Heart left ventricle (tissue), 13 donors: ENCODE data around the gene KDM4B.

ENCODE experiments used
- CTCF ChIP-seq, 12 donors: fragments of 200-600 bp; sonication (generic) in 4 of 12; IDR thresholded peaks; one replicate each; pipeline versions ENCODE4 v1.5.0 to v1.8.0; 2018 to 2022; ENCODE audit warnings: antibody characterized with exemption in 12 of 12, mild to moderate bottlenecking in 5 of 12
- POLR2A ChIP-seq, 2 donors: fragments of 450-650 bp; IDR thresholded peaks; one replicate each; pipeline ENCODE4 v1.6.1; 2017; ENCODE audit warnings: antibody characterized with exemption in 2 of 2, mild to moderate bottlenecking in 2 of 2, moderate library complexity in 2 of 2
- donor health status: ischemic (EF 13 %, LVEDD 7.1; RV severe dilation, severe dysfunction).
- donor health status: DM: no; HTN: yes; CAD: no.
- donor health status: DM: no; HTN: no; CAD: no.
- donor health status: ischemic (EF 25% LVEDD 6.9; RV normal size, moderate dysfunction).
- donor health status: ischemic (EF 25% LVEDD 5.7; RV mildly dilated, moderate dysfunction).
- donor health status: ischemic (EF 35%, LVEDD 5.7; RV mildly dilated, moderate dysfunction).
- donor health status: nonischemic (EF 11% LVEDD 7.7; RV severe dilation, severe dysfunction).
- donor health status: DM: yes; HTN: yes; CAD: no.
- donor health status: PGD.
- donor health status: ischemic (EF 29% LVEDD 5.4; RV normal size, mild dysfunction).
- donor health status: nonischemic (EF 23%, LVEDD 6.1; RV moderate dilation, normal function).

- no peak for TF ChIP-seq CTCF (IDR thresholded peaks at IDR 0.05)
- TF ChIP-seq POLR2A (IDR thresholded peaks at IDR 0.05): no peak
These were observed 233.6 kb downstream of the KDM4B start for GRCh38 chr19:5202553-5202952.
